ENCODE results near the gene OR2AJ1.

OR2AJ1 gene

DNA sequence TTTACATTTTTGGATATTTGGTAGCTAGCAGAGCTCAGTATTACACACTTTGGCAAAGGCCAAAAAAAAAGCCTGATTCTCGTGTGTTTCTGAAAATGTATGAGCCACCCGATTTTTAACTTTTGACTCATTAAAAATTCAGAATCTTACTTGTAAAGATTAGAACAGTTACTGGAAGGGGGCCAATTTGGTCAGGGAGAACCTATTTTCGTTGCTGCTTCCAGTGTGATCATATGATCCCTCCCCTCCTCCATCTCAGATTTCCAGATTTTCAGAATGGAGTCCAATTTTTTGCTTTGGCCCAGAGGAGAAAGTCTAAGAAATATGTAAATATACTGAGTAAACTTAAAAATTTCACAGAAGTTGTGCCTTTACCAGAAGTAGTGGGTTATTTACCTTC lies 37.1 kb downstream of the OR2AJ1 start:
- no peak for DNase-seq (ENCODE audit: low read depth)

DNA sequence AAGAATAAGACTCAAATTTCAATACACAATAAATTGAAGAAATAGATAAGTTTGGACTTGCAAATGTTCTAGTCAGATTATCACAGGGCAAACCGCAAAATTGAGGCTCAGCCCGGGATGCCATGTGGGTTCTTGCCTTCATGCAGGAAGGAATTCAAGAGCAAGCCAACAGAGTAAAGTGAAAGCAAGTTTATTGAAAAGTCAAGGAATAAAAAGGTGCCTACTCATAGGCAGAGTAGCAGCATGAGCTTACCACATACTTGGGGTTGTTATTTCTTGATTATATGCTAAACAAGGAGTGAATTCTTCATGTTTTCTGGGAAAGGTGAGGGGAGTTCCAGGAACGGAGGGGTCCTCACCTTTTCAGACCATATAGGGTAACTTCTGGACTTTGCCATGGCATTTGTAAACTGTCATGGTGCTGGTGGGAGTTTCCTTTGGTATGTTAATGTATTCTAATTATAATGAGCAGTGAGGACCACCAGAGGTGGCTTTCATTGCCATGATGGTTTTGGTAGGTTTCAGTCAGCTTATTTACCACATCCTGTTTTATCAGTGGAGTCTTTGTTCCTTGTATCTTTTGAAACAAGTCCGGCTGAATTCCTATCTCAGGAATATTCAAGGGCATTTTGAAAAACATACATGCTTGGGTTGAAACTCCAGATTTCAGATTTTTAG lies 38.4 kb downstream of the OR2AJ1 start:
- no peak for DNase-seq (ENCODE audit: low read depth)

DNA sequence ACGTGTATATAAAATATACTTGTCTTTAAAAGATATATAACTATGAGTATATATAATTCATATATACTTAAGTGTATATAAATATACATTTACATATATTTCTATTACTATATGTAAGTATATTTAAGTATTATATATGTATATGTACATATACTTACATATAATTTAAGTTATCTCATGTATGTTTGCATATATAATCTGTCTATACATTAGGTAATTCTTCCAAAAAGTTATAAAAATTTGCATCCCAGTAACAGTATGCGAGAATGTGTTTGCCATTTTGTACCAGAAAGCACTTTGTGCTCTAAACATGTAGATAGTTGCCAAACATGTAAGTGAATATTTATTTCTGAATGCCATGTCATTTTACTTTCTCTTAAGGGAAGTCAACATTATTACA lies 40.2 kb downstream of the OR2AJ1 start, which contains the start of gene OR2AK2:
Gene OR2AK2, plus strand, starts transcription at position 301 of the 400 bp plus-strand sequence. CDS start 144 bp downstream, outside the sequence.
- DNase-seq (ENCODE audit: low read depth): no peak

DNA sequence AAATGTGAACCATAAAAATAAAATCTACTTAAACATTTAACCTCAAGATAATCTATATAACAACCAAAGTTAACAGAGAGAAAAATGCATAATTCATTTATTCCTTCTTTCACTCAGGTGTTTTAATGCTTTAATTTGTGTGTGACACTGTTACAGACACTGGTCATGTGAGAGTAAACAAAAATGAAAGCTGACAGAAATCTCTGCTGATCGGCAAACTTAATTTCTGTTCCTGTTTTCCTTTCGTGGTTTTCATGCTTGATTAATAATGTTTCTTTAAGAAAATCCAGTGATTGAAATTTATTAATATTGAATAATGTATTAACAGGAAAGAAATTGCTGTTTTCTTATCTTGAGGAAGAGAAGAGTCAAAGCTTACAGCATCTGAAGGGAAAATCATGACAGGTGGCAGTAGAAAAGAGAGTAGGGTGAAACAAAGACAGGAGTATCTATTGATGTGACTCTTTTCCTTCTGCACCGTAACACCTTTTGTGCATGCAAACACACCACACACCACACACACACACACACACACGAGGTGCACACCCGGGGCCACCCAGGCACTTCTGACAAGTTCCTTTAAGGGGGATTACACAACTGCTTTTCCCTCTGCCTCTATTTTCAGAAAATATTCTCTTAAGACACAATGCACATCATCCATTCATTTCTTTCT lies 42.0 kb downstream of the OR2AJ1 start:
- no peak for DNase-seq (ENCODE audit: low read depth)

Measured in activated T-helper 1 cell treated with Interleukin-2 at 50 U/mL for 16 hours (primary cell).